ENCODE measurements around the gene SEMA4F. TPM values are rescaled to one million over a fixed set of nuclear protein-coding genes. Genes with fewer than 3 reads are reported as not detected.

Gene SEMA4F
- total and polyA plus RNA-seq, 2 experiments from 2014 or later, result 8.3 to 8.6 TPM

GRCh38 chr2:74693213-74693612 is 39.2 kb downstream of the SEMA4F start:
- DNase-seq (ENCODE audit: low read depth in 1 of 2, low spot score in 1 of 2), result no peak
- H3K27ac ChIP-seq, result no peak overlapping the region
- H3K4me3 ChIP-seq, result no peak overlapping the region
- peaks cover 8% of the 10 kb centered on the region for H3K27me3 ChIP-seq
- no peaks in the 10 kb centered on the region for H3K9me3 ChIP-seq (ENCODE audit: low read depth)
- TF ChIP-seq CTCF (IDR thresholded peaks at IDR 0.05; ENCODE audit: low read depth, low read length), result no peak
- peaks cover 7% of the 10 kb centered on the region for H3K4me1 ChIP-seq (ENCODE audit: low read depth)
- no peaks in the 10 kb centered on the region for H3K36me3 ChIP-seq

DNA sequence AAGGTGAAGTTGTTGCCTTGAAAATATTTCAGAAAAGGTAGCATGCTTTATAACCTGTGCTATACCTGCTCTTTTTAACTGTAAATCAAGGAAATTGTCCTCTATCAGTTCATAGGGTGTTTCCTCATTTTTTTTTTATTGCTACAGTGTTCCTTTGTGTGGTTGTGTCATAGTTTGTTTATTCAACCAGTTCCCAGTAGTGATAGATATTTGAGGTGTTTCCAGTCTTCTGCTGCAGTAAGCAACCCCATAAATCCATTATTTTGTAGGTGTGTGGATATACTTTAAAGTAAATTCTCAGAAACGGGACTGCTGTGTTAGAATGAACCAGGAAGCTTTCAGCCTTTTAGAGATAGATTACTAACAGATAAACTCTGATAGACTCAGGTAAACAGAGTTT is 39.6 kb downstream of the SEMA4F start:
- H3K27me3 ChIP-seq, result peaks cover 8% of the 10 kb centered on the region

DNA sequence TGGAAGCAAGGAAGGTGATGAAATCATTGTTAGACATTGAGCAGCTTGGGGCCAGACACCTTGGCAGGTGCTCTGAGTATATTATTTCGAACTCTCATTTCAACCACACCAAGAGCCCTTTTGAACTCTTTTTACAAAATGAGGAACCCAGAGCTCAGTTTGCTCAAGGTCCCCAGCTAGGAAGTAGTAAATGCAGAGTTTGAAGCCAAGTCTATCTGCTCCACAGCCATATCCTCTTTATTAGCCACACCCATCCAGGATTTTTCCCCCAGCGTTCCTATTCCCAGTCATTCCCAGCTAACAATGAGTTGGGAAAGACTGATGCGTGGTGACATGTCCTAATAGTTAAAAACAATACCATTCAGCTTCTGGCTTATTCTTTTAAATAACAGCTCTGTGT is 40.2 kb downstream of the SEMA4F start:
- Histone ChIP-seq H3K9me3 (ENCODE audit: low read depth) (no peaks in the 10 kb centered on the region), H3K4me1 (ENCODE audit: low read depth) (peaks cover 7% of the 10 kb centered on the region), H3K27me3 (peaks cover 8% of the 10 kb centered on the region), H3K36me3 (no peaks in the 10 kb centered on the region), H3K27ac (no peak overlapping the region), H3K4me3 (no peak overlapping the region)
- no peak for DNase-seq (ENCODE audit: low read depth in 1 of 2, low spot score in 1 of 2)
- TF ChIP-seq CTCF (IDR thresholded peaks at IDR 0.05; ENCODE audit: low read depth, low read length), result no peak

More for the DNA sequence above, 39.6 kb downstream of the SEMA4F start:
- Histone ChIP-seq H3K36me3 (no peaks in the 10 kb centered on the region), H3K9me3 (ENCODE audit: low read depth) (no peaks in the 10 kb centered on the region), H3K27ac (no peak overlapping the region), H3K4me3 (no peak overlapping the region), H3K4me1 (ENCODE audit: low read depth) (peaks cover 7% of the 10 kb centered on the region)
- TF ChIP-seq CTCF (IDR thresholded peaks at IDR 0.05; ENCODE audit: low read depth, low read length), result no peak
- no peak for DNase-seq (ENCODE audit: low read depth in 1 of 2, low spot score in 1 of 2)

DNA sequence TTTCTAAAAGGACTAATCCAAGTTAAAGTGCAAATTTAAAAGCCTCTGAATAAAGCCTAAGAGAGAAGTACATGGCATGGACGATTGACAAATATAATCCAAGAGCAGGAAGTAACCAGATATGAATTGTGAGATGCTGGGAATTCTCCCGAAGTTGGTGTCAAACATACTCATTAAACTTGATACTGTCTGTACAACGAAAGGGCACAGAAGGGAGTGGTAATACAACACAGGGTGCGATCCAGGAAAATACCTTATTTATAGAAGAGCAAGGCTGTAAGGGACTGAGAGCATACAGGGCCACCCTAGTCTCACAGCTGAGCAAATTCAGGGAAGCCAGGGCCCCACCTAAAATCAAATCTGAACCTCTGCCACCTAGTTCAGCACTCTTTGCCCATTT is 41.6 kb downstream of the SEMA4F start:
- Histone ChIP-seq H3K36me3 (no peaks in the 10 kb centered on the region), H3K27ac (no peak overlapping the region), H3K9me3 (ENCODE audit: low read depth) (no peaks in the 10 kb centered on the region), H3K4me1 (ENCODE audit: low read depth) (peaks cover 7% of the 10 kb centered on the region), H3K4me3 (no peak overlapping the region), H3K27me3 (peaks cover 8% of the 10 kb centered on the region)
- DNase-seq (ENCODE audit: low read depth in 1 of 2, low spot score in 1 of 2), result no peak
- TF ChIP-seq CTCF (IDR thresholded peaks at IDR 0.05; ENCODE audit: low read depth, low read length), result no peak

GRCh38 chr2:74696829-74697228 is 42.8 kb downstream of the SEMA4F start:
- no peak overlapping the region for H3K4me3 ChIP-seq
- TF ChIP-seq CTCF (IDR thresholded peaks at IDR 0.05; ENCODE audit: low read depth, low read length), result no peak
- peaks cover 8% of the 10 kb centered on the region for H3K27me3 ChIP-seq
- H3K4me1 ChIP-seq (ENCODE audit: low read depth), result peaks cover 7% of the 10 kb centered on the region
- H3K36me3 ChIP-seq, result no peaks in the 10 kb centered on the region
- H3K9me3 ChIP-seq (ENCODE audit: low read depth), result no peaks in the 10 kb centered on the region
- no peak overlapping the region for H3K27ac ChIP-seq
- peak in 1 of 2 donors; percentile 81 for DNase-seq (ENCODE audit: low read depth in 1 of 2, low spot score in 1 of 2)

Data from cardiac muscle cell (in vitro differentiated cells and primary cell).